ENCODE measurements around the gene CSMD2.

CSMD2 gene

GRCh38 chr1:33710967-33711366 is 454.1 kb downstream of the CSMD2 start:
- ChIA-PET POLR2A (no interaction called here), CTCF (no interaction called here)
- TF ChIP-seq BHLHE40 (IDR thresholded peaks at IDR 0.05; ENCODE audit: borderline replicate concordance) = no peak
- TF ChIP-seq L3MBTL2 (conservative IDR thresholded peaks at IDR 0.05) = no peak
- no peak for DNase-seq (ENCODE audit: extremely low spot score)

GRCh38 chr1:33709783-33710718 is 455.0 kb downstream of the CSMD2 start:
- TF ChIP-seq BHLHE40 (IDR thresholded peaks at IDR 0.05; ENCODE audit: borderline replicate concordance) (no peak), LEF1 (IDR thresholded peaks at IDR 0.05; ENCODE audit: borderline replicate concordance) (no peak), ZNF384 (IDR thresholded peaks at IDR 0.05) (no peak), SP1 (IDR thresholded peaks at IDR 0.05) (no peak), FOXA1 (IDR thresholded peaks at IDR 0.05) (no peak), SUZ12 (IDR thresholded peaks at IDR 0.05) (no peak), L3MBTL2 (conservative IDR thresholded peaks at IDR 0.05) (no peak), TARDBP (IDR thresholded peaks at IDR 0.05) (no peak), ARNT (IDR thresholded peaks at IDR 0.05) (no peak), HDGF (IDR thresholded peaks at IDR 0.05; ENCODE audit: borderline replicate concordance) (no peak), FOXM1 (IDR thresholded peaks at IDR 0.05; ENCODE audit: borderline replicate concordance) (no peak), NFRKB (IDR thresholded peaks at IDR 0.05) (no peak), FOXK2 (IDR thresholded peaks at IDR 0.05) (no peak), CTBP1 (IDR thresholded peaks at IDR 0.05; ENCODE audit: borderline replicate concordance) (no peak), ELF4 (IDR thresholded peaks at IDR 0.05) (no peak)
- TF ChIP-seq, protein P1, sequence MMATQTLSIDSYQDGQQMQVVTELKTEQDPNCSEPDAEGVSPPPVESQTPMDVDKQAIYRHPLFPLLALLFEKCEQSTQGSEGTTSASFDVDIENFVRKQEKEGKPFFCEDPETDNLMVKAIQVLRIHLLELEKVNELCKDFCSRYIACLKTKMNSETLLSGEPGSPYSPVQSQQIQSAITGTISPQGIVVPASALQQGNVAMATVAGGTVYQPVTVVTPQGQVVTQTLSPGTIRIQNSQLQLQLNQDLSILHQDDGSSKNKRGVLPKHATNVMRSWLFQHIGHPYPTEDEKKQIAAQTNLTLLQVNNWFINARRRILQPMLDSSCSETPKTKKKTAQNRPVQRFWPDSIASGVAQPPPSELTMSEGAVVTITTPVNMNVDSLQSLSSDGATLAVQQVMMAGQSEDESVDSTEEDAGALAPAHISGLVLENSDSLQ (IDR thresholded peaks at IDR 0.05) = no peak
- DNase-seq (ENCODE audit: extremely low spot score) = no peak
- CTCF ChIA-PET = no interaction called here
- POLR2A ChIA-PET = no interaction called here

DNA sequence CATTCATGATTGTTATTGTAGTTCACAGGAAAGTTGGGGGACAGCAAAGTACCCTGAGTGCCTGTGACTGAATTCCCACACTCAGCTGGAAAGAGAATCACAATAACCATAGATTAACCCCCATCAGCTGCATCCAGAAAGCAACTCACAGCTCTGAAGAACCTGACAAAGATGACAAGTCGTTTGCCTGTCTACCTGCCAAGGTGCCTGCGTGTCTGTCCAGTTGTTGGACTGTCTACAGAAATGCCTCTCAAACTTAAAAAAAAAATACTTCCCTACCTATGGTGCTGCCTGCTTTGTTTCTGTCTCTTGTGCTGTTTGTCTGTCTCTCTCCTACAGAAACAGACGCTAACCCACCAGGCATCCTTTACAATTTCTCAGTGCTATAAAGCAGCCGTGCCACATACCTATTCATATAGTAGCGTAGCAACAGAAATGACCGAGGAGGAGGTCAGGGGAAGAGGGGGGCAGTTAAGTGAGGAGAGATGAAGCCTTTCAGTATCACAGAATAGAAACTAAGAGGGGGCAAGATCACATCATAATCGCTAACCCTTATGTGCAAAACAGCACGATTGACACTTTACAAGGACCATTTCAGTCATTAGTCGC is 455.8 kb downstream of the CSMD2 start:
- POLR2A ChIA-PET = no interaction called here
- TF ChIP-seq SP1 (IDR thresholded peaks at IDR 0.05) = no peak
- TF ChIP-seq, protein P1 (IDR thresholded peaks at IDR 0.05) = no peak
- no peak for TF ChIP-seq FOXA1 (IDR thresholded peaks at IDR 0.05)
- no peak for TF ChIP-seq FOXM1 (IDR thresholded peaks at IDR 0.05; ENCODE audit: borderline replicate concordance)
- no peak for TF ChIP-seq HDGF (IDR thresholded peaks at IDR 0.05; ENCODE audit: borderline replicate concordance)
- no peak for TF ChIP-seq CTBP1 (IDR thresholded peaks at IDR 0.05; ENCODE audit: borderline replicate concordance)
- no peak for TF ChIP-seq TARDBP (IDR thresholded peaks at IDR 0.05)
- TF ChIP-seq ELF4 (IDR thresholded peaks at IDR 0.05) = no peak
- TF ChIP-seq ZNF384 (IDR thresholded peaks at IDR 0.05) = no peak
- TF ChIP-seq LEF1 (IDR thresholded peaks at IDR 0.05; ENCODE audit: borderline replicate concordance) = no peak
- no peak for TF ChIP-seq L3MBTL2 (conservative IDR thresholded peaks at IDR 0.05)
- no peak for TF ChIP-seq FOXK2 (IDR thresholded peaks at IDR 0.05)
- TF ChIP-seq SUZ12 (IDR thresholded peaks at IDR 0.05) = no peak
- no peak for TF ChIP-seq ARNT (IDR thresholded peaks at IDR 0.05)
- DNase-seq (ENCODE audit: extremely low spot score) = no peak
- CTCF ChIA-PET = no interaction called here

DNA sequence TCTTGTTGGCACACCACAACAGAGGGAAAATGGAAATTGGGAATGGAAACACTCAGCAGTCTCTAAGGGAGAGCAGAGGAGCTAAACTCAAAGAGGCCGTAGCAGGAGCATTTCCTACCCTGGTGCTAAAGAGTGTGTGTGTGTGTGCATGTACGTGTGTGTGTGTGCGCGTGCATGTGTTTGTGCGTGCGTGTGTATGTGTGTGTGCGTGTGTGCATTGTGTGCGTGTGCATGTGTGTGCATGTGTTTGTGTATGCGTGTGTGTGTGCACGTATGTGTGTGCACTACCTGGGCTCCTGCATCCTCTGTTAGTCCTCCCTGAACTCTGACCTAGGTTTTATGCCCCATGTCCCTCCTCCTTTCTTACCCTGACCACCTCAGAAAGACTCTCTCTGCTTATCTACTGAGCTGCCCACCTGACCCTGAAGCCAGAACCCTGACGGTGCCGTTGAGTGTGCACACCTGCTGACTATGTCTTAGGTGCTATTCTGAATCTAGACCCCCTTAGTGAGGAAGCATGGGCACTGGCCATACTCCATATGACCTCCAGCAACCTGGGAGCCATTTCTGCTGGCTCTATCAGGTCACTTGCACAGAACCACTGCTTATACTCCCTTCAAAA is 458.3 kb downstream of the CSMD2 start:
- TF ChIP-seq CTBP1 (IDR thresholded peaks at IDR 0.05; ENCODE audit: borderline replicate concordance) (no peak), NFRKB (IDR thresholded peaks at IDR 0.05) (no peak), ZNF384 (IDR thresholded peaks at IDR 0.05) (no peak), SUZ12 (IDR thresholded peaks at IDR 0.05) (no peak), HDGF (IDR thresholded peaks at IDR 0.05; ENCODE audit: borderline replicate concordance) (no peak), FOXK2 (IDR thresholded peaks at IDR 0.05) (no peak)
- POLR2A ChIA-PET = no interaction called here
- CTCF ChIA-PET = no interaction called here

DNA sequence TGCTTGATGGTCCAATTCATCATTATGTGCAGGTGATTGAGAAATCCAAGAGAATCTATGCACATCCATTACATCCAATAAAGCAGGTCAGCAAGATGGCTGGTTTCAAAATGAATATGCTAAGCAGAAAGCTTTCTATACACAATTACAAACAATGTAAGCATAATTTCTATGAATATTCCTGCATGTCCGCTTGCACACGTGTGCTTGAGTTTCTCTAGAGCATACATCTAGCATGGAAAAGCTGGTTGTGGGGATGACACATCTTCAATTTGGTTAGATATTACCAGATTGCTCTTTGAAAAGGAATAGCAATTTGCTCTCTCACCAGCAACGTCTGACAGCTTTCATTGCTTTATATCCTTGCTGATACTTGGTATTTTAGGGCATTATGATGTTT is 461.6 kb downstream of the CSMD2 start:
- TF ChIP-seq ARNT (IDR thresholded peaks at IDR 0.05) = no peak
- TF ChIP-seq, protein P1 (IDR thresholded peaks at IDR 0.05) = no peak
- no peak for TF ChIP-seq FOXK2 (IDR thresholded peaks at IDR 0.05)
- TF ChIP-seq HDGF (IDR thresholded peaks at IDR 0.05; ENCODE audit: borderline replicate concordance) = no peak
- TF ChIP-seq CTBP1 (IDR thresholded peaks at IDR 0.05; ENCODE audit: borderline replicate concordance) = no peak
- no peak for TF ChIP-seq ZNF384 (IDR thresholded peaks at IDR 0.05)
- no peak for DNase-seq (ENCODE audit: extremely low spot score)
- ChIA-PET POLR2A (interaction anchor here (1.1 kb wide), 1 partner anchor 9 kb away, joined by 3 read pairs; no protein-coding TSS in a partner anchor), CTCF (no interaction called here)

More for the DNA sequence above, 458.3 kb downstream of the CSMD2 start:
- DNase-seq (ENCODE audit: extremely low spot score) = no peak

Data from HEK293T (cell line).